SH-SY5Y (cell line): Measurements from ENCODE around the gene MFGE8.

Experiments
- GATA2 ChIP-seq: IDR thresholded peaks from 2 replicates; pipeline ENCODE4 v1.6.1; 2011; ENCODE audit warnings: mild to moderate bottlenecking, low read depth, low read length
- GATA3 ChIP-seq: IDR thresholded peaks from 2 replicates; pipeline ENCODE4 v1.6.1; 2011; ENCODE audit warnings: low read depth, mild to moderate bottlenecking, low read length, moderate library complexity

DNA sequence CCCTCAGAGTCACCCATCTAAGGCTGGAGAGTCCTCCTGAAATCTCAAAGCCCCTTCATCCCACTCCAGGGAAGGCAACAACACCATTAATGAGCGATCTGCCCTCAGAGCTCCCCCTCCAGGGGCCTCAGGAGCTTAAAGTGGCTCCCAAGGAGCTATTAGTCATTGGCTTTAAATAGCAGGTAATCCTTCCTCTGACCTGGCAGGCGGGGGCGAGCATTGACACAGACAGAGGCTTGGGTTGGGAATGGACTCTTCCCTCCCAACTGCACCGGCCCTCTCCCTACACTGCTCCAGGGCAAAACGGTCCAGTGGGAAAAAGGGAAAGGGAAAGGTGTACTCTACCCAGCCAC lies 1.4 kb downstream of the MFGE8 start:
- TF ChIP-seq GATA3, result no peak
- TF ChIP-seq GATA2, result no peak
